Caki2 (cell line): Measurements from ENCODE around the gene AHI1. TPM values are rescaled to one million over a fixed set of nuclear protein-coding genes. Genes with fewer than 3 reads are reported as not detected.
"Not testable (repeated sequence)": the region's sequence is repeated elsewhere in the genome, so short reads cannot be mapped to it uniquely, and the experiment has no call there.

ENCODE experiments used
- DNase-seq: peaks from one replicate; pipeline ENCODE4 v3.0.0-alpha.2; 2015; ENCODE audit warnings: low read depth
- in situ Hi-C: cut with HindIII; loops from 2 replicates; pipeline ENCODE4 v1.10.0; 2016; ENCODE audit warnings: low sequenced_read_pairs, low pct_unique_long_range_greater_than_20kb, mixed read lengths
- total RNA-seq: library from RNA; depleted of rRNA; stranded (reverse); fragments of >200 nt; shearing (Covaris generic); gene quantifications from 2 replicates; pipeline ENCODE4 v1.2.3, GENCODE V29; 2014; ENCODE audit warnings: low replicate concordance

AHI1 gene
- total RNA-seq, 1 experiment from 2014 or later: 11.7 TPM

GRCh38 chr6:135360222-135360621, 137.3 kb downstream of the AHI1 start:
- in situ Hi-C loops: no loop called here
- no peak for DNase-seq

- in situ Hi-C loops: no loop called here
- no peak for DNase-seq
Measured at GRCh38 chr6:135358985-135359384, 138.6 kb downstream of the AHI1 start.

- DNase-seq: no peak
- in situ Hi-C loops: no loop called here
Measured at GRCh38 chr6:135358251-135358821, 139.2 kb downstream of the AHI1 start.

GRCh38 chr6:135354407-135354806, 143.1 kb downstream of the AHI1 start:
- DNase-seq: no peak
- in situ Hi-C loops: no loop called here

GRCh38 chr6:135353113-135353512, 144.4 kb downstream of the AHI1 start:
- in situ Hi-C loops: no loop called here
- no peak for DNase-seq

- DNase-seq: no peak
- in situ Hi-C loops: no loop called here
Measured at GRCh38 chr6:135351635-135352034, 145.9 kb downstream of the AHI1 start.

DNA sequence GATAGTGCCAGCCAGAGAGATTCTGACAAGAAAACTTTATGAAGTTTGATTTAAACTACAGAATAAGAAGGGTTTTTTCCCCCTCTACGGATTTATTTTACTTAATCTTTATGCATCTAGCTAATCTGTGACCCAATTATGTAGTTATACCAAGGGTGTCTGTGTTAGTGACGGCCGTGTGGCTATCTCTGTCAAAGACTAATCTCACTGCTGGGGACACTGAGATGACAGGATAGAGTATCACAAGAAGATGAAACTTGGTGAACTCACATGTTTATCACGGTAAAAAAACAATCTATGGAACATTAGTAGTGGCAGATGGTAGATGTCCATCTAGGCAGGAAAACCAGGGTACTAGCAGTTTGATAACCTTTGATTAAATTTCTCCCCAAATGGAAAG, 149.7 kb downstream of the AHI1 start:
- no peak for DNase-seq
- in situ Hi-C loops: no loop called here

DNA sequence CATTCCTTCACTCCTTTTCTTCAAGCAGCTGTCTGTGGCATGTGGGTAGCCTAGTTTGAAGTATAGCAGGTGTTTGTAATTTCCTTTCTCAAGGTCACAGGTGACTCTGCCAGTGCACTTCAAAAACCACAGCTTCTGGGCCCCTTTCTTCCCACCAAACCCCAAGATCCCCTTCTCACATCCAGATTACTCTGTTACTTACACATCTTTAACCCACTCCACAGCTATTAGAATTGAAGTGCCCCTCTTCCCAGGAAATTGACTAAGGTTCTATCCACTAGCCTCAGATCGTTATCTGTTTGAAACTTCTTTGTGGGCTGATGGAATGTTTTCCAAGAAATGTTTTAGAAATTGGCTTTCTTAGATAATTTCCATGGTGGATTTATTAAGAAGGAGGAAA, 150.8 kb downstream of the AHI1 start:
- DNase-seq: no peak
- in situ Hi-C loops: no loop called here

DNA sequence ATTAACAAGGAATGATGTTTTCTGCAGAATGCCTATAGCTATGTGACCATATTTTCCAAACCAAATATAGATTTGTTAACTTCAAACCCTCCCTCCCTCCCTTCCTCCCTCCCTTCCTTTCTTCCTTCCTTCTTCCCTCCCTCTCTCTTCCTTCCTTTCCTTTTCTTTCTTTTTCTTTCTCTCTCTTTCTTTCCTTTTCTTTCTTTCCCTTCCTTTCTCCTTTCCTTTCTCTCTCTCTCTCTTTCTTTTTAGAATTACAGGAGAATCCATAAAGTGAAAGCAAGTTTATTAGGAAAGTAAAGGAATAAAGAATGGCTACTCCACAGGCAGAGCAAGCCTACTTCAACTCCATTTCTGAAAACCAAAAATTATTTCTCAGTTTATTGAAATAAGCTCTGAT, 153.0 kb downstream of the AHI1 start:
- in situ Hi-C loops: no loop called here

DNA sequence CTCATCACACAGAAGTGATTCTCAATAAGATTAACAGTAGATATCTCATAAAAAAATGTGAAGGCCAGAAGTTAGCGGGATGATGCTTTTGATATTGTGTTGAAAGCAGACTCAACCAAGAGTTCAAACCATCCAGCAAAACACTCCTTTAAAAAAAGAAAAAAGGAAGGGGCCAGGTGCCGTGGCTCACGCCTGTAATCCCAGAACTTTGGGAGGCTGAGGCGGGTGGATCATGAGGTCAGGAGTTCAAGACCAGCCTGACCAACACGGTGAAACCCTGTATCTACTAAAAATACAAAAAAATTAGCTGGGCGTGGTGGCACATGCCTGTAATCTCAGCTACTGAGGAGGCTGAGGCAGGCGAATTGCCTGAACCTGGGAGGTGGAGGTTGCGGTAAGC, 157.6 kb downstream of the AHI1 start:
- in situ Hi-C loops, DNase-seq: not testable (repeated sequence)

More for the DNA sequence above, 153.0 kb downstream of the AHI1 start:
- DNase-seq: no peak

- no peak for DNase-seq
- in situ Hi-C loops: no loop called here
Measured at GRCh38 chr6:135334169-135334568, 163.4 kb downstream of the AHI1 start.

GRCh38 chr6:135331002-135331401, 166.5 kb downstream of the AHI1 start:
- in situ Hi-C loops: no loop called here
- DNase-seq: no peak

DNA sequence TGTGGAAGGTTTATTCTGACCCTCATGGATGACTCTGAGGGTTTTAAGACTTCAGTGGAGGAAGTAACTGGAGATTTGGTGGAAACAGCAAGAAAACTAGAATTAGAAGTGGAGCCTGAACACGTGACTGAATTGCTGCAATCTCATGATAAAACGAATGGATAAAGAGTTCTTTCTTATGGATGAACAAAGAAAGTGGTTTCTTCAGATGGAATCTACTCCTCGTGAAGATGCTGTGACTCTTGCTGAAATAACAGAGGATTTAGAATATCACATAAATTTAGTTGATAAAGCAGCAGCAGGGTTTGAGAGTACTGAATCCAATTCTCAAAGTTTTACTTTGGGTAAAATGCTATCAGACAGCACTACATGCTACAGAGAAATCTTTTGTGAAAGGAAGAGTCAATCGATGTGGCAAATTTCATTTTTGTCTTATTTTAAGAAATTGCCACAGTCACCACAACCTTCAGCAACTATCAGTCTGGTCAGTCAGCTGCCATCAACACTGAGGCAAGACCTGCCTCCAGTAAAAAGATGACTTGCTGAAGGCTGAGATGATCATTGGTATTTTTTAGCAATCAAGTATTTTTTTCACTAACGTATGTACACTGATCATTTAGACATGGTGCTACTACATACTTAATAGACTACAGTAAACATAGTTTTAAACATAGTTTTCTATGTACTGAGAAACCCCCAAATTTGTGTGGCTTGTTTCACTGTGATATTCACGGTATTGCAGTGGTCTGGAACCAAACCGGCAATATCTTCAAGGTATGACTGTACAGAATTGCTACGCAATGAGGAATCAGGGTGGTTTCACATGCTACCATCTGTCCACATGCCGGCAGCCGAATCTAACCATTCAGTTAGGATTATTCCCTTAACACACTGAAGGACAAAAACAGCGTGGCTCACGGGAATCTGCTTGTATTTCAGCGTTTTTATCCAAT, 167.4 kb downstream of the AHI1 start:
- no peak for DNase-seq
- in situ Hi-C loops: no loop called here

GRCh38 chr6:135328136-135328535, 169.4 kb downstream of the AHI1 start:
- DNase-seq: no peak
- in situ Hi-C loops: no loop called here

- in situ Hi-C loops: no loop called here
- no peak for DNase-seq
Measured at GRCh38 chr6:135325624-135326424, 171.7 kb downstream of the AHI1 start.

- in situ Hi-C loops: no loop called here
- DNase-seq: no peak
Measured at GRCh38 chr6:135324531-135324930, 173.0 kb downstream of the AHI1 start.

DNA sequence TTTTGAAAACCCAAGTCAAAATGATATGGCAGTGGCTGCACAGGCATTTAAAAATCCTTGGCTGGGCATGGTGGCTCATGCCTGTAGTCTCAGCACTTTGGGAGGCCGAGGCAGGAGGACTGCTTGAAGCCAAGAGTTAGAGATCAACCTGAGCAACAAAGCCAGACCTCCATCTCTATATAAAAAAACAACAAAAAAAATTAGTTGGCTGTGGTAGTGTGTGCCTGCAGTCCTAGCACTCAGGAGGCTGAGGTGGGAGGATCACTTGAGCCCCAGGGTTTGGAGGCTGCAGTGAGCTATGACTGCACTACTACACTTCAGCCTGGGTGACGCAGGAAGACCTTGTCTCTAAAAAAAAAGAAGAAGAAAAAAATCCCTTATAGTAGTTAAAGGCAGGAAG, 173.6 kb downstream of the AHI1 start:
- DNase-seq: no peak
- in situ Hi-C loops: no loop called here

GRCh38 chr6:135323202-135323668, 174.3 kb downstream of the AHI1 start:
- DNase-seq: no peak
- in situ Hi-C loops: no loop called here
